ENCODE measurements around the gene EPB41L4A. TPM values are rescaled to one million over a fixed set of nuclear protein-coding genes. Genes with fewer than 3 reads are reported as not detected.
A peak's percentile ranks its signal among the peaks of the same experiment; 100 is the strongest.

The EPB41L4A gene
- total and polyA plus RNA-seq, 11 donors = 6.4 to 34.5 (median 16.2) TPM

DNA sequence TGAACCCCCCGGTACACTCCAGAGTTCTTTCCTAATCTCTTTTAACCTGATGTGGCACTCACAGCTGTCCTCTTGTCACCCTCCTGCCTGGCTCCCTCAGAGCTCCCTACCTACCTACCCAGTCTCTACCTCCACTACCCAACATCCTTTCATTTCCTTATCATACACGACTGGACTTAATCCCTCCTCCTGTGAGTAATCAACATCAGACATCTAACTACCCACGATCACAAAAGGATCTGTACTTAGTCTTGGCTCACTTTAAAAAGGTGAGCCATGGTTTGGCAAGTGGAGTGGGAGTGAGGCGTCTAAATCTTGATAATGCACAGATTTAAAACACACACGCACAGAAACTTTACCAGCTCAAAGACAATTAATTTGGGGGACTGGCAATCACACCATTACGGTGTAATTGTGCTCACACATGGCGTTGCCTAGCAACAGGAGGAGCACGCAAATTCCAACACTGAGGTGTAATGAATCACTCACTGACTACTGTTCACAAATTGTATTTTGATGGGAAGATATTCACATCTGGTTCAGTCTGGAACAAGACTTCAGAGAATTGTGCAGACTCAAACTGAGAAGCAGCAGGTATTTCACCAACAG is 235.9 kb downstream of the EPB41L4A start:
- Histone ChIP-seq H3K27ac (no peak overlapping the region), H3K36me3 (peaks cover 0 to 49% (median 7%) of the 10 kb centered on the region in 9 donors), H3K4me1 (peaks cover 0 to 3% (median 0%) of the 10 kb centered on the region in 12 donors), H3K4me3 (no peak overlapping the region), H3K9me3 (no peaks in the 10 kb centered on the region), H3K27me3 (no peaks in the 10 kb centered on the region)
- no peak for DNase-seq
- no peak for TF ChIP-seq POLR2A (IDR thresholded peaks at IDR 0.05)
- TF ChIP-seq, protein P1, sequence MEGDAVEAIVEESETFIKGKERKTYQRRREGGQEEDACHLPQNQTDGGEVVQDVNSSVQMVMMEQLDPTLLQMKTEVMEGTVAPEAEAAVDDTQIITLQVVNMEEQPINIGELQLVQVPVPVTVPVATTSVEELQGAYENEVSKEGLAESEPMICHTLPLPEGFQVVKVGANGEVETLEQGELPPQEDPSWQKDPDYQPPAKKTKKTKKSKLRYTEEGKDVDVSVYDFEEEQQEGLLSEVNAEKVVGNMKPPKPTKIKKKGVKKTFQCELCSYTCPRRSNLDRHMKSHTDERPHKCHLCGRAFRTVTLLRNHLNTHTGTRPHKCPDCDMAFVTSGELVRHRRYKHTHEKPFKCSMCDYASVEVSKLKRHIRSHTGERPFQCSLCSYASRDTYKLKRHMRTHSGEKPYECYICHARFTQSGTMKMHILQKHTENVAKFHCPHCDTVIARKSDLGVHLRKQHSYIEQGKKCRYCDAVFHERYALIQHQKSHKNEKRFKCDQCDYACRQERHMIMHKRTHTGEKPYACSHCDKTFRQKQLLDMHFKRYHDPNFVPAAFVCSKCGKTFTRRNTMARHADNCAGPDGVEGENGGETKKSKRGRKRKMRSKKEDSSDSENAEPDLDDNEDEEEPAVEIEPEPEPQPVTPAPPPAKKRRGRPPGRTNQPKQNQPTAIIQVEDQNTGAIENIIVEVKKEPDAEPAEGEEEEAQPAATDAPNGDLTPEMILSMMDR (IDR thresholded peaks at IDR 0.05) = no peak
- intact Hi-C loops (cut with DNase I) = loop anchor here in 1 of 10 donors (10.0 kb wide), 1 partner anchor 352 kb away; no protein-coding TSS in a partner anchor
- 43 to 48% (median 47%) methylated on average over 8 of the region's 8 CpGs for WGBS, 4 donors
- ATAC-seq = peak in 2 of 4 donors; percentile 39 to 50

DNA sequence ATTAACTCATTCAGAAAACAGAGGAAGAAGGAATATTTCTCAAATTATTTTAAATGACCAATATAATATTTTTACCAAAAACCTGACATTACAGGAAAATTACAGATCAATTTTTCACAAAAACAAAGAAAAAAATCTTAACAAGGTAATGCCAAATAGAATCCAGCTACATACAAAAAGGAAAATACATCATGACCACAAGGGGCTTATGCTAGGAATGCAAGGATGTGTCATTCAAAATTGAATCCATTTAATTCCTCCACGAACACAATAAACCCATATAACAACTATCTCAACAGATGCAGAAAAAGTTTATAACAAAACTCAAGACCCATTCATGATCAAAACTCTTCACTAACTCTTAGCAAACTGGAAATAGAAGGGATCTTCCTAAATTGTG is 239.8 kb downstream of the EPB41L4A start:
- Histone ChIP-seq H3K27ac (no peak overlapping the region), H3K9me3 (no peaks in the 10 kb centered on the region), H3K4me1 (peaks cover 0 to 3% (median 0%) of the 10 kb centered on the region in 12 donors), H3K4me3 (no peak overlapping the region), H3K27me3 (no peaks in the 10 kb centered on the region), H3K36me3 (peaks cover 0 to 44% (median 7%) of the 10 kb centered on the region in 9 donors)
- intact Hi-C loops (cut with DNase I) = loop anchor here in 4 of 10 donors (5.0 to 10.0 kb wide), 6 partner anchors 243 to 1156 kb away; no protein-coding TSS in a partner anchor
- no peak for ATAC-seq
- 86 to 94% (median 90%) methylated on average over 1 of the region's 1 CpG for WGBS, 4 donors
- TF ChIP-seq, protein P1 (IDR thresholded peaks at IDR 0.05) = no peak
- no peak for TF ChIP-seq POLR2A (IDR thresholded peaks at IDR 0.05)
- DNase-seq = no peak

DNA sequence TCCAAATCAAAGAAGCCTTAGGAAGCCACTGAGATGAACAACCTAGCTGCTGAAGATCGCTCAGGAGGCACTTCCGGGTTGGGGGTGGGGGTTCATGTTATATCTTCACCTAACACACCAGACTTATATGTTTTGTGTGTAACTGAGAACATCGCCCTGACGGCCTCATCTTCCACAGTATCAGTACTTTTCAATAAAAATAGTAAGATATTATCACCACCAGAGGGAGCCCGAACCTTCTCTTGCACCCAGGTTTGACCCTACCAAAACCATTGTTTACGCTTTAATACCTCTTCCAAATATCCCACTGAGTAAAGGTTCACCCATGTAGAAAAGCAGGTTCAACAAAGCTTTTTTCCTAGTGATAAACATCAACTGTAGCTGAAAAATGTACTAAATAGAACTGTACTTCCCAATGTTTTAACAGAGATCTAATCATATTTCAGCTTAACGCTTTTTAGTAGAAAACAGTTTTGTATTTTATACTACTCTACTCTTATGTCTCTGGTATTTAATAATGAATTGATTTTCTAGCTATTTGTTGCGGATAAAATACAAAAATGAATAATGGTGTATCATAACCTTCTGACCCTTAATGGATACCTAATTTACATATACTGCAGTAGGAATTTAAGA is 244.0 kb downstream of the EPB41L4A start:
- no peak for TF ChIP-seq POLR2A (IDR thresholded peaks at IDR 0.05)
- TF ChIP-seq, protein P1 (IDR thresholded peaks at IDR 0.05) = peak; percentile 48 to 76 (median 70)
- ATAC-seq (peak in 3 of 4 donors; percentile 64 to 74 (median 72)), DNase-seq (peak in 2 of 5 donors; percentile 16 to 26)
- 33 to 38% (median 33%) methylated on average over 8 of the region's 8 CpGs for WGBS, 4 donors
- Histone ChIP-seq H3K9me3 (no peaks in the 10 kb centered on the region), H3K27me3 (no peaks in the 10 kb centered on the region), H3K4me1 (no peaks in the 10 kb centered on the region), H3K36me3 (peaks cover 0 to 19% (median 9%) of the 10 kb centered on the region in 9 donors), H3K27ac (no peak overlapping the region), H3K4me3 (no peak overlapping the region)
- intact Hi-C loops (cut with DNase I) = loop anchor here (1.0 to 10.0 kb wide), 8 partner anchors 245 to 1160 kb away; no protein-coding TSS in a partner anchor
